Heart left ventricle (tissue), 13 donors: ENCODE results near the gene OTOL1.

ENCODE experiments used
- CTCF ChIP-seq, 12 donors: fragments of 200-600 bp; sonication (generic) in 4 of 12; IDR thresholded peaks; one replicate each; pipeline versions ENCODE4 v1.5.0 to v1.8.0; 2018 to 2022; ENCODE audit warnings: antibody characterized with exemption in 12 of 12, mild to moderate bottlenecking in 5 of 12
- POLR2A ChIP-seq, 2 donors: fragments of 450-650 bp; IDR thresholded peaks; one replicate each; pipeline ENCODE4 v1.6.1; 2017; ENCODE audit warnings: antibody characterized with exemption in 2 of 2, mild to moderate bottlenecking in 2 of 2, moderate library complexity in 2 of 2
- donor health status: ischemic (EF 13 %, LVEDD 7.1; RV severe dilation, severe dysfunction).
- donor health status: DM: no; HTN: yes; CAD: no.
- donor health status: DM: no; HTN: no; CAD: no.
- donor health status: ischemic (EF 25% LVEDD 6.9; RV normal size, moderate dysfunction).
- donor health status: ischemic (EF 25% LVEDD 5.7; RV mildly dilated, moderate dysfunction).
- donor health status: ischemic (EF 35%, LVEDD 5.7; RV mildly dilated, moderate dysfunction).
- donor health status: nonischemic (EF 11% LVEDD 7.7; RV severe dilation, severe dysfunction).
- donor health status: DM: yes; HTN: yes; CAD: no.
- donor health status: PGD.
- donor health status: ischemic (EF 29% LVEDD 5.4; RV normal size, mild dysfunction).
- donor health status: nonischemic (EF 23%, LVEDD 6.1; RV moderate dilation, normal function).

DNA sequence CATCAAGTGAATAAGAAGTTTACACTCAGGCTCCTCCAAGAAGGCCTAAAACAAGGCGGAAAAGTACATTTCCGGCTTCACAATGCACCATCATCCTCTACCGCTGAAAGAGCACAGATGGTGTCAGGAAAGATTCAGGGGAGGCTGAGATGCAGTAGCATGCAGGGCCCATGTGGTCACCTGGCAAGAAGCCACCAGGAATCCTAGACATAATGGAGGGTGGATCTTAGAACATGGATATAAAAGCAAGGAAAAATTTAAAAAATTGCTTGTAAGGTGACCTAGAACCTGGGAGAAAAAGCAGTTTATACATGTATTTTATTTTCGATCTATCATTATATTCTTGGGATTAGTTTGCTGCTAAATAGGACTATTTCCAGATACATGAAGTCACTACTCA is 21.9 kb upstream of the OTOL1 start:
- TF ChIP-seq CTCF (IDR thresholded peaks at IDR 0.05) (no peak), POLR2A (IDR thresholded peaks at IDR 0.05) (no peak)
